A549 (cell line): ENCODE results near the gene MRPL22. TPM values are rescaled to one million over a fixed set of nuclear protein-coding genes. Genes with fewer than 3 reads are reported as not detected.

Experiments
- ATAC-seq, 2 experiments: fragments of 200-7000 bp in 1 of 2; fragments of >200 bp in 1 of 2; cut with Nextera tagmentation in 1 of 2; cut with Tn5 transposase in 1 of 2; 3 replicates each; pipeline versions ENCODE4 v1.8.0 to v1.9.1; 2018 to 2020; ENCODE audit warnings: mild to moderate bottlenecking in 1 of 2, moderate library complexity in 1 of 2
- CTCF ChIA-PET: fragments of 300-600 bp; sonication (Branson Sonifier 250); formaldehyde crosslinking; extraction: SDS; loops from one replicate; lab custom pipeline; 2021; ENCODE audit warnings: antibody characterized with exemption, inconsistent platforms; lab: Yijun Ruan, JAX
- POLR2A ChIA-PET: fragments of 350-600 bp; formaldehyde crosslinking; extraction: SDS; loops from one replicate; lab custom pipeline; 2021; ENCODE audit warnings: antibody characterized with exemption, inconsistent platforms; lab: Yijun Ruan, JAX
- DNase-seq, 2 experiments: peaks; one replicate each; pipeline versions ENCODE4 v3.0.0 to v3.0.0-alpha.2; 2011 to 2016; ENCODE audit warnings: low read depth in 1 of 2, low spot score in 1 of 2
- FAIRE-seq: peaks from 2 replicates; lab custom pipeline; 2011; peaks lifted over from hg19 to GRCh38; lab: Jason Lieb, UNC
- H3K27ac ChIP-seq, 2 experiments: fragments of >200 bp; sonication (Bioruptor Twin); formaldehyde crosslinking; 3 replicates each; pipeline ENCODE4 v1.5.1; 2016 to 2017
- H3K4me1 ChIP-seq: fragments of >200 bp; sonication (Bioruptor Twin); formaldehyde crosslinking; 3 replicates; pipeline ENCODE4 v1.6.1; 2016
- H3K4me2 ChIP-seq: fragments of >200 bp; sonication (Bioruptor Twin); formaldehyde crosslinking; 3 replicates; pipeline ENCODE4 v1.6.1; 2016
- H3K4me3 ChIP-seq: fragments of >200 bp; sonication (Bioruptor Twin); formaldehyde crosslinking; 3 replicates; pipeline ENCODE4 v1.5.1; 2016
- H3K9me3 ChIP-seq: fragments of >200 bp; sonication (Bioruptor Twin); formaldehyde crosslinking; 3 replicates; pipeline ENCODE4 v1.6.1; 2016
- CBX2 ChIP-seq: fragments of 200-600 bp; sonication (generic); IDR thresholded peaks from 2 replicates; pipeline ENCODE4 v1.6.1; 2016; ENCODE audit warnings: low read depth, mild to moderate bottlenecking, borderline replicate concordance
- CEBPB ChIP-seq, 2 experiments: fragments of >200 bp in 1 of 2; sonication (Bioruptor Twin) in 1 of 2; formaldehyde crosslinking in 1 of 2; IDR thresholded peaks; 2 replicates each; pipeline ENCODE4 v1.6.1; 2012 to 2016
- CHD2 ChIP-seq: fragments of 150-350 bp; IDR thresholded peaks from 2 replicates; pipeline ENCODE4 v1.6.1; 2014; ENCODE audit warnings: low read length; ENCODE audit not compliant: partially characterized antibody
- CTCF ChIP-seq: fragments of >200 bp; sonication (Bioruptor Twin); formaldehyde crosslinking; IDR thresholded peaks from 3 replicates; pipeline ENCODE4 v1.5.1; 2016
- EHF ChIP-seq: fragments of 250-450 bp; sonication (Bioruptor Pico); IDR thresholded peaks from 2 replicates; pipeline ENCODE4 v1.5.0; 2020; ENCODE audit warnings: mild to moderate bottlenecking
- EHMT2 ChIP-seq: fragments of 200-600 bp; sonication (generic); IDR thresholded peaks from 2 replicates; pipeline ENCODE4 v1.6.1; 2016; ENCODE audit warnings: antibody characterized with exemption, low read depth, mild to moderate bottlenecking, moderate library complexity
- EP300 ChIP-seq, 2 experiments: fragments of >200 bp; sonication (Bioruptor Twin); formaldehyde crosslinking; IDR thresholded peaks; 2 replicates in 1 of 2; 3 replicates in 1 of 2; pipeline ENCODE4 v1.6.1; 2016 to 2017
- FOSL2 ChIP-seq, 2 experiments: fragments of 450-650 bp in 1 of 2; fragments of >200 bp in 1 of 2; sonication (Bioruptor Twin) in 1 of 2; formaldehyde crosslinking; IDR thresholded peaks; 2 replicates each; pipeline versions ENCODE4 v1.5.0 to v1.6.1; 2016 to 2020; ENCODE audit warnings: mild to moderate bottlenecking in 1 of 2, moderate library complexity in 1 of 2
- HOXA7 ChIP-seq: fragments of 250-450 bp; sonication (Bioruptor Pico); IDR thresholded peaks from 2 replicates; pipeline ENCODE4 v1.5.0; 2020; ENCODE audit warnings: mild to moderate bottlenecking, moderate library complexity
- HOXB13 ChIP-seq: fragments of 250-450 bp; sonication (Bioruptor Pico); IDR thresholded peaks from 2 replicates; pipeline ENCODE4 v1.5.0; 2020; ENCODE audit warnings: low read depth, mild to moderate bottlenecking, moderate library complexity
- JUNB ChIP-seq: fragments of >200 bp; sonication (Bioruptor Twin); formaldehyde crosslinking; IDR thresholded peaks from 2 replicates; pipeline ENCODE4 v1.6.1; 2016
- RAD21 ChIP-seq, 2 experiments: fragments of >200 bp in 1 of 2; sonication (Bioruptor Twin) in 1 of 2; formaldehyde crosslinking in 1 of 2; IDR thresholded peaks in 1 of 2; conservative IDR thresholded peaks in 1 of 2; 2 replicates in 1 of 2; 3 replicates in 1 of 2; pipeline ENCODE4 v1.6.1; 2012 to 2018; ENCODE audit warnings: inconsistent platforms in 1 of 2
- RCOR1 ChIP-seq: fragments of 150-350 bp; IDR thresholded peaks from 2 replicates; pipeline ENCODE4 v1.6.1; 2014; ENCODE audit warnings: antibody characterized with exemption, low read length, low read depth
- RFX5 ChIP-seq: fragments of 450-650 bp; IDR thresholded peaks from 2 replicates; pipeline ENCODE4 v1.7.1; 2014; ENCODE audit warnings: antibody characterized with exemption, mild to moderate bottlenecking, moderate library complexity
- SMC3 ChIP-seq: fragments of >200 bp; sonication (Bioruptor Twin); formaldehyde crosslinking; IDR thresholded peaks from 3 replicates; pipeline ENCODE4 v1.6.1; 2018; ENCODE audit warnings: inconsistent platforms
- USF2 ChIP-seq: fragments of 450-650 bp; IDR thresholded peaks from 2 replicates; pipeline ENCODE4 v1.6.1; 2014; ENCODE audit warnings: antibody characterized with exemption
- ZC3H11A ChIP-seq: fragments of 450-650 bp; IDR thresholded peaks from 2 replicates; pipeline ENCODE4 v1.6.1; 2014; ENCODE audit warnings: antibody characterized with exemption, mild to moderate bottlenecking
- ZNF302 ChIP-seq: fragments of 250-450 bp; sonication (Bioruptor Pico); IDR thresholded peaks from 2 replicates; pipeline ENCODE4 v1.9.0; 2021; ENCODE audit warnings: inconsistent platforms, mild to moderate bottlenecking, moderate library complexity
- WGBS: methylation state at CpG from one replicate; pipeline ENCODE4 v1.1.6; 2017; ENCODE audit errors: missing lambda C conversion rate; 5-methylcytosine and 5-hydroxymethylcytosine counted together
- polyA plus RNA-seq, 4 experiments: library from polyadenylated mRNA; depleted of rRNA in 3 of 4; stranded (reverse); fragments of >200 nt; fragmentation: RNase III in 1 of 4; extraction: RNeasy Plus Mini Kit Qiagen cat#74134 plus additional on column Dnase treatment in 1 of 4; gene quantifications; 2 replicates in 3 of 4; 3 replicates in 1 of 4; pipeline ENCODE4 v1.2.3, GENCODE V29; 2011 to 2017
- TF ChIP-seq, protein P1 (sequence below): IDR thresholded peaks from 2 replicates; pipeline ENCODE4 v1.6.1; 2012
- TF ChIP-seq, protein P2 (sequence below): IDR thresholded peaks from 2 replicates; pipeline ENCODE4 v1.6.1; 2012

Gene MRPL22
- polyA plus RNA-seq, 2 of the 4 experiments (the other 2 are of a cell fraction): 56.3 to 91.0 TPM

- no peak overlapping the region for H3K27ac ChIP-seq
- FAIRE-seq: no peak
- TF ChIP-seq RFX5 (no peak), HOXA7 (CRISPR knock-in tag) (no peak), HOXB13 (CRISPR knock-in tag) (no peak), EHMT2 (no peak), JUNB (no peak), SMC3 (no peak), EP300 (IDR thresholded peaks at IDR 0.05) (no peak)
- TF ChIP-seq, all 56 proteins: peak for 0
- CTCF ChIA-PET: interaction anchor here (0.6 to 1.2 kb wide), 3 partner anchors 8 to 195 kb away, joined by 3 to 5 read pairs (median 3); no protein-coding TSS in a partner anchor
- Histone ChIP-seq H3K4me1 (peaks cover 13% of the 10 kb centered on the region), H3K9me3 (no peaks in the 10 kb centered on the region), H3K4me2 (no peak overlapping the region), H3K4me3 (no peak overlapping the region)
- no peak for ATAC-seq
- POLR2A ChIA-PET: no interaction called here
- 89% methylated on average over 5 of the region's 5 CpGs for WGBS
- DNase-seq: no peak
Observed at GRCh38 chr5:154943527-154943926, 2.7 kb downstream of the MRPL22 start.

- Histone ChIP-seq H3K27ac (no peak overlapping the region), H3K9me3 (no peaks in the 10 kb centered on the region), H3K4me3 (no peak overlapping the region), H3K4me2 (no peak overlapping the region), H3K4me1 (peaks cover 13% of the 10 kb centered on the region)
- POLR2A ChIA-PET: no interaction called here
- FAIRE-seq: no peak
- no peak for ATAC-seq
- TF ChIP-seq FOSL2 (IDR thresholded peaks at IDR 0.05) (no peak), FOSL2 (CRISPR knock-in tag; IDR thresholded peaks at IDR 0.05) (no peak), CBX2 (no peak), JUNB (no peak), ZC3H11A (no peak), SMC3 (no peak), ZNF302 (no peak), HOXA7 (CRISPR knock-in tag) (no peak), RCOR1 (no peak), CHD2 (no peak), USF2 (no peak), EHF (CRISPR knock-in tag) (no peak)
- TF ChIP-seq, protein P1, sequence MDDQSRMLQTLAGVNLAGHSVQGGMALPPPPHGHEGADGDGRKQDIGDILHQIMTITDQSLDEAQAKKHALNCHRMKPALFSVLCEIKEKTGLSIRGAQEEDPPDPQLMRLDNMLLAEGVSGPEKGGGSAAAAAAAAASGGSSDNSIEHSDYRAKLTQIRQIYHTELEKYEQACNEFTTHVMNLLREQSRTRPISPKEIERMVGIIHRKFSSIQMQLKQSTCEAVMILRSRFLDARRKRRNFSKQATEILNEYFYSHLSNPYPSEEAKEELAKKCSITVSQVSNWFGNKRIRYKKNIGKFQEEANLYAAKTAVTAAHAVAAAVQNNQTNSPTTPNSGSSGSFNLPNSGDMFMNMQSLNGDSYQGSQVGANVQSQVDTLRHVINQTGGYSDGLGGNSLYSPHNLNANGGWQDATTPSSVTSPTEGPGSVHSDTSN: no peak
- CTCF ChIA-PET: interaction anchor here (1.1 to 2.3 kb wide), 5 partner anchors 21 to 77 kb away, joined by 3 to 8 read pairs (median 3); no protein-coding TSS in a partner anchor
- DNase-seq: no peak
Observed at GRCh38 chr5:154944716-154945115, 3.8 kb downstream of the MRPL22 start.

GRCh38 chr5:154945695-154946301 lies 4.9 kb downstream of the MRPL22 start:
- Histone ChIP-seq H3K4me2 (no peak overlapping the region), H3K9me3 (no peaks in the 10 kb centered on the region), H3K27ac (no peak overlapping the region), H3K4me1 (peaks cover 8% of the 10 kb centered on the region), H3K4me3 (no peak overlapping the region)
- WGBS: 85% methylated on average over 2 of the region's 2 CpGs
- ChIA-PET CTCF (interaction anchor here (1.0 to 2.3 kb wide), 7 partner anchors 20 to 78 kb away, joined by 3 to 8 read pairs (median 3); no protein-coding TSS in a partner anchor), POLR2A (no interaction called here)
- ATAC-seq: no peak
- DNase-seq: peak; percentile 18 to 28
- FAIRE-seq: no peak
- TF ChIP-seq SMC3 (peak; percentile 58), CEBPB (IDR thresholded peaks at IDR 0.05) (no peak), CTCF (peak; percentile 60), RAD21 (conservative IDR thresholded peaks at IDR 0.05 in 1 of 2, IDR thresholded peaks at IDR 0.05 in 1 of 2) (peak; percentile 36 to 51)
- TF ChIP-seq, protein P2, sequence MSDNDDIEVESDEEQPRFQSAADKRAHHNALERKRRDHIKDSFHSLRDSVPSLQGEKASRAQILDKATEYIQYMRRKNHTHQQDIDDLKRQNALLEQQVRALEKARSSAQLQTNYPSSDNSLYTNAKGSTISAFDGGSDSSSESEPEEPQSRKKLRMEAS: no peak
